ENCODE data around the gene FBXO34. TPM values are rescaled to one million over a fixed set of nuclear protein-coding genes. Genes with fewer than 3 reads are reported as not detected.

FBXO34 gene
- total RNA-seq, 2 donors from 2014 or later: 18.7 to 26.1 TPM

DNA sequence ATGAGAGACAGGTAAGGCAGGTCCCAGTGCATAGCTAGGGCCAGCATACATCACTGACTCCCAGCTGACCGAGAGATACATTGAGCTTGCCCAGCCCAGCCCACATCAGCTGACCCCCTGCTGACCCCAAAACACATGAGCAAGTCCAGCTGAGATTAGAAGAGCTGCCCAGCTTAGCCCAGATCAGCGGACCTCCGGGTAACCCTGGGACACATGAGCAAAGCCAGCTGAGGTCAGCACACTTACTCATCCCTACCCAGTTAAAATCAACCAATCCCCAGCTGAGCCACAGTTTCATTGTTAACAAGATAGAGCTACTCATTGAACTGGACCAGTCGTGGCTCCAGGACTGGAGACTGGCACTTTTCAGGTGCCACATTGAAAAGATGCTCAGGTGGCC is 21.8 kb upstream of the FBXO34 start:
- no peaks in the 10 kb centered on the region for H3K9me3 Mint-ChIP-seq
- no peak overlapping the region for H3K27ac Mint-ChIP-seq
- H3K4me1 Mint-ChIP-seq (ENCODE audit: low read depth in 2 of 2): no peaks in the 10 kb centered on the region
- H3K36me3 Mint-ChIP-seq: no peaks in the 10 kb centered on the region
- H3K27me3 Mint-ChIP-seq: peaks cover 25 to 26% of the 10 kb centered on the region in 2 donors
- no peak for DNase-seq (ENCODE audit: low spot score)
- no peak overlapping the region for H3K4me3 Mint-ChIP-seq
- ATAC-seq: peak in 1 of 2 donors; percentile 45

DNA sequence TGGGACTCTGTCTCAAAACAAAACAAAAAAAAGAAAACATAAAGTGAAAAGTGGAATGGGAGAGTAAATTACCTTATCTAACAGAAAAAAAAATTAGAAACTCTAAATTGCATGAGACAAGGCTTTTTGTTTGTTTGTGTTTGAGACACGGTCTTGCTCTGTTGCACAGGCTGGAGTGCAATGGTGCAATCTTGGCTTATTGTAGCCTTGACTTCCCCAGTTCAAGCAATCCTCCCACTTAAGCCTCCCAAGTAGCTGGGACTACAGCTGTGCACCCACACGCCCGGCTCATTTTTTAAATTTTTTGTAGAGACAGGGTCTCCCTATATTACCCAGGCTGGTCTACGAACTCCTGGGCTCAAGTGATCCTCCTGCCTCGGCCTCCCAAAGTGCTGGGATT is 17.9 kb upstream of the FBXO34 start:
- Mint-ChIP-seq H3K4me3 (no peak overlapping the region), H3K27ac (no peak overlapping the region), H3K27me3 (peaks cover 14 to 20% of the 10 kb centered on the region in 2 donors), H3K36me3 (no peaks in the 10 kb centered on the region), H3K4me1 (ENCODE audit: low read depth in 2 of 2) (no peaks in the 10 kb centered on the region), H3K9me3 (no peaks in the 10 kb centered on the region)
- no peak for DNase-seq (ENCODE audit: low spot score)
- ATAC-seq: no peak

DNA sequence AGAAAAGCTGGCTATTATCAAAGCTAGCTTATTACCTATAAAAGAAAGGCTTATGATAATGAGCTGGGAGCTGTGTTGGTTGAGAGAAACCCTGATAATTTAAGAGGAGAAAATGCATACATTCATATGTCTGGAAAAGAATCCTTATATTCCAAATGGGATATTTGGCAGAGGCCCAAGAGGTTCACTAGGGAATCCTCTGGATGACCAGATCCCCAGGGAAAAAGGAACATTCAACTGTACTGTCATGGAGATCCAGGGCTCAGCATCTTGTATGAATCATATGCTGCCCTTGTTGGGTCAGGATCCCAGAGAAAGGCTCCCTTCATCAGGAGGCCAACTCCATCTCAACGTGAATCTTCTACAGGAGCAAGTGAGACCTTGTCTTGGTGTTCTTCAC is 16.6 kb upstream of the FBXO34 start:
- no peak for DNase-seq (ENCODE audit: low spot score)
- Mint-ChIP-seq H3K4me3 (no peak overlapping the region), H3K9me3 (no peaks in the 10 kb centered on the region), H3K27ac (no peak overlapping the region), H3K4me1 (ENCODE audit: low read depth in 2 of 2) (no peaks in the 10 kb centered on the region), H3K36me3 (no peaks in the 10 kb centered on the region), H3K27me3 (peaks cover 7 to 11% of the 10 kb centered on the region in 2 donors)
- ATAC-seq: no peak

DNA sequence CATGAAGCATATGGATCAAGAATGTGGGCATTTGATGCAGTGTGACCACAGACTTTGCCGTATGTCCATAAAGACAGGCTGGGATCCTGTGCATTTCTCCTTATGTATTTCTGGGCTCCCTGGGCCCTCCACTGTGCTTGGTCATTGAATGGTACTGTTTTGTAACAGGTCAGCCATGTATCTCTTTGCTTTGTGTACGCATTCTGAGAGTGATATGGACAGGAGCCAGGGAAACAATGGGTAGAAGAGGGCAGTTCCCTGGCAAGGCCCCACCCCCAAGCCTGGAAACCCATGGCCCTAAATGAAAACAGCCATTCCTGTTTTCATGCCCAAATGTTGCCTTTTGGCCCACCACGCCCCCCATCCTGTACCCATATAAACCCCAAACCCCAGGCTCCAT is 15.2 kb upstream of the FBXO34 start:
- H3K27ac Mint-ChIP-seq: no peak overlapping the region
- ATAC-seq: no peak
- no peaks in the 10 kb centered on the region for H3K4me1 Mint-ChIP-seq (ENCODE audit: low read depth in 2 of 2)
- H3K27me3 Mint-ChIP-seq: peaks cover 12 to 14% of the 10 kb centered on the region in 2 donors
- no peak overlapping the region for H3K4me3 Mint-ChIP-seq
- no peak for DNase-seq (ENCODE audit: low spot score)
- no peaks in the 10 kb centered on the region for H3K9me3 Mint-ChIP-seq
- H3K36me3 Mint-ChIP-seq: no peaks in the 10 kb centered on the region

DNA sequence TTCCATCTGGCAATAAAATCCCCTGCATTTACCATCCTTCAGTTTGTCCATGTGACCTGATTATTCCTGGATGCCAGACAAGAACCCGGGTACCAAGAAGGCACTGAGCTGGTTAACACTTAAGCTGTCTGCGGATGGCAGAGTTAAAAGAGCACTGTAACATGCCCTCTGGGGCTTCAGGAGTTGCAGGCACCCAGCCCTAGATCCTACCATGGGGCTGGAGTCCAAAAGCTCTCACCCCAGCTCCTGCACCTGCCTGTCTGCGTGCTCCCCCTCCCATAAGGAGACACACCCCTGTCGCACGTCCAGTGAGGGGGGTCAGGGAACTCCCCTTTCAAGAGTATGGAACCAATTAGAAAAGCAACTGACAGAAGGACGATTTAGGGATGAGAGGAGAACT is 14.6 kb upstream of the FBXO34 start:
- no peak overlapping the region for H3K27ac Mint-ChIP-seq
- no peak overlapping the region for H3K4me3 Mint-ChIP-seq
- H3K9me3 Mint-ChIP-seq: no peaks in the 10 kb centered on the region
- no peaks in the 10 kb centered on the region for H3K4me1 Mint-ChIP-seq (ENCODE audit: low read depth in 2 of 2)
- no peaks in the 10 kb centered on the region for H3K36me3 Mint-ChIP-seq
- DNase-seq (ENCODE audit: low spot score) (no peak), ATAC-seq (no peak)
- H3K27me3 Mint-ChIP-seq: peaks cover 9 to 14% of the 10 kb centered on the region in 2 donors

DNA sequence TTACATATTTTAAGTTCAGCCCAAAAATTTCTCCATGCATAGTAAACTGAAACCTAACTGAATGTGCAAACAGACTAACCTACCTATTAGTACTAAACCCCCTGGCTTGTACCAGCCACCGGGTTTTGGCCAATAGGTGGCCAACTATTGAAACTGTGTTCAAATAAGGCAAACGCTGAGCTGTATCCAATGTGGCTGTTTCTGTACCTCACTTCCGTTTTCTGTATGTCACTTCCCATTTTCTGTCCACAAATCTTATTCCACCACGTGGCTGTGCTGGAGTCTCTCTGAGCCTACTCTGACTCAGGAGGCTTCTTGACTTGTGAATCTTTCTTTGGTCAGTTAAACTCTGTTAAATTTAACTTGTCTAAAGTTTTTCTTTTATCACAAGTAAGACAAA is 6.0 kb upstream of the FBXO34 start:
- no peaks in the 10 kb centered on the region for H3K9me3 Mint-ChIP-seq
- peaks cover 8 to 20% of the 10 kb centered on the region in 2 donors for H3K27me3 Mint-ChIP-seq
- no peaks in the 10 kb centered on the region for H3K36me3 Mint-ChIP-seq
- peak in 1 of 2 donors; percentile 31 for ATAC-seq
- DNase-seq (ENCODE audit: low spot score): no peak
- H3K27ac Mint-ChIP-seq: no peak overlapping the region
- H3K4me3 Mint-ChIP-seq: no peak overlapping the region
- H3K4me1 Mint-ChIP-seq (ENCODE audit: low read depth in 2 of 2): no peaks in the 10 kb centered on the region

DNA sequence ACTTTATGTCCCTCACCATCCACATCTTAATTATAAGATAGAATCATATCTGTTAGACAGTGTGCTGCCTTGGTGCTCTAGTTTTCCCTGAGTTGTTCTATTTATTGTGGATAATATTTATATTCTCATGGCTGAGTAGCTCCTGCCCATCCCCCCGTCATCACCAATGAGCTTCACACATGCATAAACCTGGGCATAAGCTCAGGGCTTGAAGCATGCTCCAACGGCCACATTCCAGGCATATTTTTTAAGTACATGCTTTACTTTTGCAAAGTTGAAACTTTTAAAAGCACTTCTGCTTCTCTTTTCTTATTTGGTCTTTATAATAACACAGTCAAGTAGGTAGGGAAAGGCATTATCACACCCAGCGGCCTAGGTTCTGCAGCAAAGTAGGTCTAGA is 3.4 kb upstream of the FBXO34 start:
- Mint-ChIP-seq H3K4me1 (ENCODE audit: low read depth in 2 of 2) (peaks cover 8 to 10% of the 10 kb centered on the region in 2 donors), H3K36me3 (no peaks in the 10 kb centered on the region), H3K9me3 (no peaks in the 10 kb centered on the region), H3K4me3 (no peak overlapping the region), H3K27me3 (peaks cover 0 to 13% of the 10 kb centered on the region in 2 donors), H3K27ac (no peak overlapping the region)
- DNase-seq (ENCODE audit: low spot score) (no peak), ATAC-seq (no peak)

DNA sequence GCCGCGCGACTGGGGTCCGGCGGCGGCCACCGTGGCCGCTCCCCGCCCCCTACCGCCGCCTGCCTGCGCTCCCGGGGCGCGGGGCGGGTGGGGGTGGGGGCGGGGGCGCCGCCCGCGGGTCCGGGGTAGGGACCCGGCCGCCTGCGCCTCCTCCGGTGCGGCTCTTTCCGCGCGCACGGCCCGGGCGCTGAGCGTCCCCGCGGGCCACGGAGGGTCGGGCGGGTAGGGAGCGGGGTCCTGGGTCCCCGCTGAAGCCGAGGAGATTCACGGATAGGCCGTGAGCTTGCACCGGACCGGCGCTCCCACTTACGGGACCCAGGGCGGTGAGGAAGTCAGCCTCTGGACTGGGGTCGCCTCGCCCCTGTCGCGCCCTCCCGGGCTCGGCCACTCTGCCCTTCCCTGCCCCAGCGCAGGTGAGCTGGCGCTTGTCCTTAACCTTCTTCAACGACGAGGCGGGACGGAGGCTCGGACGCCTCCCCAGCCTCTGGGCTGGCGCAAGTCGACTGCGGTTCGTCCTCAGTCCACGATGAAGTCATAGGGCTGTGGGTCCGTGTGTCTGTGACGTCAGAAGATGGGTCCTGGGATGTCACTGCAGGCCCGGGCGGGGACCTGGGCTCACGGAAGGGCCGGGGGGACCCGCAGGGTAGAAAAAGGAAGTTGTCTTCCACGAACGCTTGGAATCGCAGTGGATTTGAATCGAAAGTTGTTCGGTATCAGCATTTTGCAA is 514 bp downstream of the FBXO34 start:
- Mint-ChIP-seq H3K4me3 (peak overlapping the region; percentile 91), H3K27me3 (no peaks in the 10 kb centered on the region), H3K36me3 (no peaks in the 10 kb centered on the region), H3K27ac (peak overlapping the region; percentile 52 to 94), H3K9me3 (no peaks in the 10 kb centered on the region), H3K4me1 (ENCODE audit: low read depth in 2 of 2) (peaks cover 33 to 37% of the 10 kb centered on the region in 2 donors)
- ATAC-seq (peak; percentile 60 to 69), DNase-seq (ENCODE audit: low spot score) (peak; percentile 74)

DNA sequence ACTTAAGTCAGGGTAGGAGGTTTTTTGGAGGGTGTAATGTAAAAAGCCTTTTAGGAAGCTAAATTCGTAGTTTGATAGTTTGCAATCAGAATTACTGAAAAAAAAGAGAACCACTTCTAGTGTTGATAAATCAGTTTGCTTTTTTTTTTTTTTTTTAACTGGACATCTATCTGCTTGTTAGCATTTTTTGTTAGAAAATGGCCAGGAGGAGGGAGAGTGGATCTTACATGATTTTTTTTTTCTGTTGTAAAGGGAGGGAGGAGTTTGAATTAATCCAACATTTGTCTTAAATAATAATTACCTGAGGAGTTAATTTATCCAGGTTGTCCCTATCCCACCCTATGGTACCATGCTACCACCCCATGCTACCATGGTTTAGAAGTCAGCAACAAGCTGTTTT is 1.2 kb downstream of the FBXO34 start:
- peaks cover 35 to 44% of the 10 kb centered on the region in 2 donors for H3K4me1 Mint-ChIP-seq (ENCODE audit: low read depth in 2 of 2)

DNA sequence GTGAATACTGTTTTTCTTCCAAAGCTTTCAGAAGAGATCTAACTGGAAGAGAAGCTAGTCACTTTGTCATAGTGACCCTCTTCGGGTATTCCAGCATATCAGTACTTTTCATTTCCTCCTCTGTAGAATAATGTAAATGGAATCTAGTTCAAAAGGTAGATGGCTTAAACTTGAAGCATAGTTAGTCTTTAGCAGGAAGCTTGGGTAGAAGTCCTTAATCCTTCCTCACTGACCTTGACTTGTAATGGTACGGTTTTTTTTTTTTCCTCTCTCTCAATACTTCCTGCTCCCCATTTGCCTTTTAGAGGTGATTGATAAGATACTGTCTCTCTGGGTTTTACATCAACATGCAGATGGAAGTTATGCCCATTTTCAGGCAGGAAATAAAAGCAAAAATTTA is 1.7 kb downstream of the FBXO34 start:
- Mint-ChIP-seq H3K4me1 (ENCODE audit: low read depth in 2 of 2) (peaks cover 40 to 49% of the 10 kb centered on the region in 2 donors), H3K9me3 (no peaks in the 10 kb centered on the region), H3K4me3 (peak overlapping the region; percentile 91), H3K27ac (peak overlapping the region; percentile 52 to 94), H3K27me3 (no peaks in the 10 kb centered on the region), H3K36me3 (no peaks in the 10 kb centered on the region)
- ATAC-seq: no peak
- DNase-seq (ENCODE audit: low spot score): no peak

More for the DNA sequence above, 1.2 kb downstream of the FBXO34 start:
- Mint-ChIP-seq H3K27ac (peak overlapping the region; percentile 52 to 94), H3K4me3 (peak overlapping the region; percentile 91), H3K27me3 (no peaks in the 10 kb centered on the region), H3K9me3 (no peaks in the 10 kb centered on the region), H3K36me3 (no peaks in the 10 kb centered on the region)
- DNase-seq (ENCODE audit: low spot score) (no peak), ATAC-seq (no peak)

DNA sequence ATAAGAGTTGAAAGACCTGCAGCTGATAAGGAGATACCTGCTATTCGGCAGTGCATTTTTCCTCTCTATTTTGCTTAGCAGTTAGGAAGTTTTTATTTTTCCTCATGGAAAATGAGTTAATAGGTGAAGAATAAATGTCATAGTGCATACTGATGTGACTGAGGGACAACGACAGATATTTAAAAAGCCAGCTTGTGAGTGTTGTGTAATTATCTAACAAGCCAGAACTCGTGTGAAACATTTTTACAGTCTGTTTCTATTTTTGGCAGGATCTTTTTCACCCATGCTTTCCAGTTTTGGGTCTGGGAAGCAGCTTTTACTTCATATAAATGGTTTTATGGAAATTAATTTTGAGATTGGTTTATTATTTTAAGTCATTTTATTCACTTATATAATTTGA is 2.9 kb downstream of the FBXO34 start:
- no peaks in the 10 kb centered on the region for H3K9me3 Mint-ChIP-seq
- peak overlapping the region; percentile 91 for H3K4me3 Mint-ChIP-seq
- no peaks in the 10 kb centered on the region for H3K27me3 Mint-ChIP-seq
- H3K36me3 Mint-ChIP-seq: no peaks in the 10 kb centered on the region
- DNase-seq (ENCODE audit: low spot score) (no peak), ATAC-seq (no peak)
- H3K4me1 Mint-ChIP-seq (ENCODE audit: low read depth in 2 of 2): peaks cover 49 to 54% of the 10 kb centered on the region in 2 donors
- peak overlapping the region in 1 of 2 donors; percentile 94 for H3K27ac Mint-ChIP-seq

DNA sequence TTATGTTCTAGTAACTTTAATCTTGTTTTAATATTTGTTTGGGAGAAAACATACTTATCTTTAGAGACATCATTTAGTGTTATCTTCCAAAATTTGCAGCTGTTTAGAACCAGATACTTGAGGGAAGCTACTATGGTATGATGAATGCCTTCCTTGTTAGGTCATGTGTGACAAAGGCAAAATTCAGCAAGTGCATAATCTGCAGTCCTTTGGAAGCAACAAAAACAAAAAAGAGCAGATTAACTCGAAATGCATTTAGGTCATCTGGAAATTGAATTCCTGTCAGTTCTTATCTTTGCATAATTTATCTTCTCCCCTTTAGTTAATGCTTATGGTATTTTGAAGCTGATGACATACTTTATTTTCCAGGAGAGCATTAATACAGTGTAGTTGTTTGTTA is 3.5 kb downstream of the FBXO34 start:
- no peaks in the 10 kb centered on the region for H3K36me3 Mint-ChIP-seq

DNA sequence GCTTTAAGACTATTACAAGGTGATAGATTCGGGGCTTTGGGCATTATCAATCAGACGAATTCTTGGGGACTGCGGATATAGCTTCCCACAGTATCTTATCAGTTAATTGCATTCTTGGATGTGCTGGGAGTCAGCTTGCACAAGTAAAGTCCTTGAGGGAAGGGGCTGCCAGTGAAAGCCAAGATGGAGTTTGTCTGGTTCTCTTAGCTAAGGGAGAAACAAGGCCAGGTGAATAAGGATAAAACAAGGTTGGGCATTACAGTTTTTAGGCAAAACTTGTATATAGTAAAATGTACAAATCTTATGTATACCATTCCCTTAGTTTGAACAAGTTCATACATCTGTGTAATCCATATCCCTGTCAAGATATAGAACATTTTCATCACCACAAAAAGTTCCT is 5.5 kb downstream of the FBXO34 start:
- Mint-ChIP-seq H3K36me3 (no peaks in the 10 kb centered on the region), H3K27ac (no peak overlapping the region), H3K9me3 (no peaks in the 10 kb centered on the region), H3K4me1 (ENCODE audit: low read depth in 2 of 2) (peaks cover 56 to 65% of the 10 kb centered on the region in 2 donors), H3K4me3 (no peak overlapping the region), H3K27me3 (no peaks in the 10 kb centered on the region)
- no peak for DNase-seq (ENCODE audit: low spot score)
- ATAC-seq: no peak

More for the DNA sequence above, 3.5 kb downstream of the FBXO34 start:
- H3K9me3 Mint-ChIP-seq: no peaks in the 10 kb centered on the region
- no peak for ATAC-seq
- DNase-seq (ENCODE audit: low spot score): no peak
- H3K4me1 Mint-ChIP-seq (ENCODE audit: low read depth in 2 of 2): peaks cover 54 to 60% of the 10 kb centered on the region in 2 donors
- H3K4me3 Mint-ChIP-seq: peak overlapping the region; percentile 32
- no peak overlapping the region for H3K27ac Mint-ChIP-seq
- no peaks in the 10 kb centered on the region for H3K27me3 Mint-ChIP-seq

DNA sequence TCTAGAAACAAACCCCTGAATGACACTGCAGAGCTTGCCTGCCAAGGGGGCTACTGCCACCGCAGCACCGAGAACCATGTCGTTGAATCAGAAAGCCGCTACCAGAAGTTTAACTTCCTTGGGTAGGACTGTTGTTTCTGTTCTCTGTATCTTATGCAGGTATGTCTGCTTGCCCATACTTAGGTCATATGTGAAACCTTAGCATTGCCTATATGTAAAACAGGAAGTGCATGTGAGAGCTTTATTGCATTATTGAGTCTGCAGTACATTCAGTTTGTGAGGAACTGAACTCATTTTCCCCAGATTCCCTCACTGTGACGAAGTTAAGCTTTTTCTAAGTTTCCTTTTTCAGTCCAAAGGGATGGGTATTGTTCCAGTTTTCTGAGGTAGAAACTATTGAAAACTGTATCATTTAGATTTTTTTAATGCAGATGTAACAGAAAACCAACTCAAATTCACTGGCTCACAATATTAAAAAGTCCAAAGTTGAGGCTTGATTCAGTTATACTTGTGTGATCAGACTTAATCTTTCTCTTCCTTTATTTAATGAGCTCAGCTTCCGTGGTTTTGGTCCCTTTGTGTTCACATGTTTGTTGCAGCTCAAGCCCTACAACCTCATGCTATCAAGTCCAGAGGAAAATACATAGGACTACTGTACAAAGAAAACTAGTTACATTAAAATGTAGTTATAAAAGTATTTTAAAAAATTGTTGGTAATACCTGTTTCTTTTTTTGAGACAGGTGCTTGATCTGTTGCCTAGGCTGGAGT is 6.9 kb downstream of the FBXO34 start:
- Mint-ChIP-seq H3K9me3 (no peaks in the 10 kb centered on the region), H3K4me1 (ENCODE audit: low read depth in 2 of 2) (peaks cover 52 to 62% of the 10 kb centered on the region in 2 donors), H3K27me3 (no peaks in the 10 kb centered on the region), H3K36me3 (no peaks in the 10 kb centered on the region), H3K27ac (peak overlapping the region; percentile 44 to 77), H3K4me3 (peak overlapping the region; percentile 36)
- ATAC-seq: peak; percentile 50 to 67
- DNase-seq (ENCODE audit: low spot score): no peak
